Neural crest cell (in vitro differentiated cells): ENCODE measurements around the gene GPR15LG. TPM values are rescaled to one million over a fixed set of nuclear protein-coding genes. Genes with fewer than 3 reads are reported as not detected.
A peak's percentile ranks its signal among the peaks of the same experiment; 100 is the strongest.
"Not testable (repeated sequence)": the region's sequence is repeated elsewhere in the genome, so short reads cannot be mapped to it uniquely, and the experiment has no call there.

Experiments
- DNase-seq: peaks from one replicate; pipeline ENCODE4 v3.0.0; 2021; ENCODE audit warnings: low read depth, mixed read lengths, low spot score
- H3K27ac Mint-ChIP-seq: one replicate; pipeline ENCODE4 v1.8.0; 2021; ENCODE audit warnings: mild to moderate bottlenecking, mixed read lengths; ENCODE audit not compliant: unreplicated experiment
- H3K27me3 Mint-ChIP-seq: 2 replicates; pipeline ENCODE4 v1.8.0; 2021; ENCODE audit warnings: low read depth, mild to moderate bottlenecking, mixed read lengths
- H3K36me3 Mint-ChIP-seq: 2 replicates; pipeline ENCODE4 v1.8.0; 2021; ENCODE audit warnings: low read depth, mild to moderate bottlenecking, mixed read lengths
- H3K4me1 Mint-ChIP-seq: 2 replicates; pipeline ENCODE4 v1.8.0; 2021; ENCODE audit warnings: mixed read lengths
- H3K4me3 Mint-ChIP-seq: one replicate; pipeline ENCODE4 v1.8.0; 2021; ENCODE audit warnings: mild to moderate bottlenecking, mixed read lengths
- H3K9me3 Mint-ChIP-seq: 2 replicates; pipeline ENCODE4 v1.8.0; 2021; ENCODE audit warnings: mixed read lengths
- CTCF ChIP-seq: fragments of 200-600 bp; sonication (generic); conservative IDR thresholded peaks from 2 replicates; pipeline ENCODE4 v1.5.0; 2021; ENCODE audit warnings: antibody characterized with exemption, mild to moderate bottlenecking
- total RNA-seq: library from RNA; stranded (reverse); gene quantifications from 2 replicates; pipeline ENCODE4 v1.2.1, GENCODE V29; 2021

The GPR15LG gene
- total RNA-seq, 1 donor from 2014 or later = not detected

GRCh38 chr10:84139126-84140035 lies 34.2 kb upstream of the GPR15LG start, which contains the start of gene GHITM:
Gene GHITM (plus strand): TSS chr10:84139509. CDS start chr10:84141501, 1,992 bp downstream.
- peak; percentile 99 for DNase-seq
- peaks cover 2% of the 10 kb centered on the region for H3K9me3 Mint-ChIP-seq
- TF ChIP-seq CTCF = peak; percentile 58
- H3K4me3 Mint-ChIP-seq = peak within 1 kb of the TSS; percentile 91
- peaks cover 26% of the 10 kb centered on the region for H3K4me1 Mint-ChIP-seq
- H3K27ac Mint-ChIP-seq = peak within 1 kb of the TSS; percentile 98
- peaks cover 27% of the 10 kb centered on the region for H3K27me3 Mint-ChIP-seq
- H3K36me3 Mint-ChIP-seq = no peaks in the 10 kb centered on the region

GRCh38 chr10:84140036-84140379 lies 33.6 kb upstream of the GPR15LG start:
- H3K27me3 Mint-ChIP-seq = peaks cover 21% of the 10 kb centered on the region

GRCh38 chr10:84147347-84147746 lies 26.3 kb upstream of the GPR15LG start:
- TF ChIP-seq CTCF = no peak
- Mint-ChIP-seq H3K4me3 (no peak overlapping the region), H3K36me3 (no peaks in the 10 kb centered on the region), H3K4me1 (no peaks in the 10 kb centered on the region), H3K27me3 (no peaks in the 10 kb centered on the region), H3K27ac (no peak overlapping the region), H3K9me3 (no peaks in the 10 kb centered on the region)
- DNase-seq = no peak

More at GRCh38 chr10:84140036-84140379, 33.6 kb upstream of the GPR15LG start:
- TF ChIP-seq CTCF = no peak
- H3K4me3 Mint-ChIP-seq = peak overlapping the region; percentile 91
- peaks cover 26% of the 10 kb centered on the region for H3K4me1 Mint-ChIP-seq
- H3K27ac Mint-ChIP-seq = peak overlapping the region; percentile 98
- no peaks in the 10 kb centered on the region for H3K36me3 Mint-ChIP-seq
- no peak for DNase-seq
- peaks cover 2% of the 10 kb centered on the region for H3K9me3 Mint-ChIP-seq

GRCh38 chr10:84148006-84148597 lies 25.5 kb upstream of the GPR15LG start:
- H3K9me3 Mint-ChIP-seq, H3K27ac Mint-ChIP-seq, DNase-seq, H3K4me1 Mint-ChIP-seq, H3K4me3 Mint-ChIP-seq, H3K27me3 Mint-ChIP-seq, H3K36me3 Mint-ChIP-seq: not testable (repeated sequence)
- TF ChIP-seq CTCF = peak; percentile 82

DNA sequence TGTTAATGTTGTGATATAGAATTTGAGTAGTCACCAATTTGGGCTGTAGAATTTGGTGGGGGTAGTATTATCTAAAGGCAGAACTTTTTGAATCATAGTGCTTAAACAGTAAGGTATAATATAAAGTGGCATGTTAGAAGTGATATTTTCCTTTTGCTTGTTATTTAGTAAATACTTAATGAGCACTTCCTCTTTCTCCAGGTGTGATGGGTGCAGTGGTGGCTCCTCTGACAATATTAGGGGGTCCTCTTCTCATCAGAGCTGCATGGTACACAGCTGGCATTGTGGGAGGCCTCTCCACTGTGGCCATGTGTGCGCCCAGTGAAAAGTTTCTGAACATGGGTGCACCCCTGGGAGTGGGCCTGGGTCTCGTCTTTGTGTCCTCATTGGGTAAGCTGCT lies 23.7 kb upstream of the GPR15LG start:
- Mint-ChIP-seq H3K4me1 (no peaks in the 10 kb centered on the region), H3K36me3 (peaks cover 2% of the 10 kb centered on the region), H3K9me3 (no peaks in the 10 kb centered on the region), H3K27ac (no peak overlapping the region), H3K27me3 (no peaks in the 10 kb centered on the region), H3K4me3 (no peak overlapping the region)
- DNase-seq = no peak
- no peak for TF ChIP-seq CTCF
